ENCODE data around the gene DMD.

DNA sequence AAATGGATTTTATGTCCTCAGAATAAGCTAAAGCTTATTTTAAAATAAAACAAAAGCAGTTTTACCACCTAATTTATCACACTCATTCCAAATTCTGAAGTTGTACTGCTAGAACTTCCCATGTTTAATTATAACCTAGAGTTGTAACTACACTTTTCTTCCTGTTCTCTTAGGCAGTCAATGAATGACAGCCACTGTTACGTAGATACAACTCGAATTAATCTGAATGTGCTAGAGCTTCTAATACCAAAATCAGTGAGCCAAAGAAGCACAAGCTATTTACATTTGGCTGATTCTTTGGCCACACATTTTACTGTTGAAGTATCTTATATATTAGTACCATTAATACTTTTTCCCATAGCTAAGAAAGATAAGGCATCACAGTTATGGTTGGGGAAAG, 2040.6 kb downstream of the DMD start:
- TF ChIP-seq, protein P1, sequence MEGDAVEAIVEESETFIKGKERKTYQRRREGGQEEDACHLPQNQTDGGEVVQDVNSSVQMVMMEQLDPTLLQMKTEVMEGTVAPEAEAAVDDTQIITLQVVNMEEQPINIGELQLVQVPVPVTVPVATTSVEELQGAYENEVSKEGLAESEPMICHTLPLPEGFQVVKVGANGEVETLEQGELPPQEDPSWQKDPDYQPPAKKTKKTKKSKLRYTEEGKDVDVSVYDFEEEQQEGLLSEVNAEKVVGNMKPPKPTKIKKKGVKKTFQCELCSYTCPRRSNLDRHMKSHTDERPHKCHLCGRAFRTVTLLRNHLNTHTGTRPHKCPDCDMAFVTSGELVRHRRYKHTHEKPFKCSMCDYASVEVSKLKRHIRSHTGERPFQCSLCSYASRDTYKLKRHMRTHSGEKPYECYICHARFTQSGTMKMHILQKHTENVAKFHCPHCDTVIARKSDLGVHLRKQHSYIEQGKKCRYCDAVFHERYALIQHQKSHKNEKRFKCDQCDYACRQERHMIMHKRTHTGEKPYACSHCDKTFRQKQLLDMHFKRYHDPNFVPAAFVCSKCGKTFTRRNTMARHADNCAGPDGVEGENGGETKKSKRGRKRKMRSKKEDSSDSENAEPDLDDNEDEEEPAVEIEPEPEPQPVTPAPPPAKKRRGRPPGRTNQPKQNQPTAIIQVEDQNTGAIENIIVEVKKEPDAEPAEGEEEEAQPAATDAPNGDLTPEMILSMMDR (IDR thresholded peaks at IDR 0.05; ENCODE audit: low read depth, low read length) = no peak
- TF ChIP-seq, protein P2, sequence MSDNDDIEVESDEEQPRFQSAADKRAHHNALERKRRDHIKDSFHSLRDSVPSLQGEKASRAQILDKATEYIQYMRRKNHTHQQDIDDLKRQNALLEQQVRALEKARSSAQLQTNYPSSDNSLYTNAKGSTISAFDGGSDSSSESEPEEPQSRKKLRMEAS (IDR thresholded peaks at IDR 0.05; ENCODE audit: low read depth, low read length) = no peak
- TF ChIP-seq POLR2A (IDR thresholded peaks at IDR 0.05; ENCODE audit: extremely low read depth, insufficient read length) (no peak), MYC (IDR thresholded peaks at IDR 0.05; ENCODE audit: low read depth, low read length) (no peak)

Data from NB4 (cell line).